IPS-NIHi11 (cell line): Measurements from ENCODE around the gene UBE2J2.

Experiments used
- DNase-seq: peaks from one replicate; pipeline ENCODE4 v3.0.0; 2012; ENCODE audit warnings: mixed read lengths, low spot score

Gene UBE2J2

DNA sequence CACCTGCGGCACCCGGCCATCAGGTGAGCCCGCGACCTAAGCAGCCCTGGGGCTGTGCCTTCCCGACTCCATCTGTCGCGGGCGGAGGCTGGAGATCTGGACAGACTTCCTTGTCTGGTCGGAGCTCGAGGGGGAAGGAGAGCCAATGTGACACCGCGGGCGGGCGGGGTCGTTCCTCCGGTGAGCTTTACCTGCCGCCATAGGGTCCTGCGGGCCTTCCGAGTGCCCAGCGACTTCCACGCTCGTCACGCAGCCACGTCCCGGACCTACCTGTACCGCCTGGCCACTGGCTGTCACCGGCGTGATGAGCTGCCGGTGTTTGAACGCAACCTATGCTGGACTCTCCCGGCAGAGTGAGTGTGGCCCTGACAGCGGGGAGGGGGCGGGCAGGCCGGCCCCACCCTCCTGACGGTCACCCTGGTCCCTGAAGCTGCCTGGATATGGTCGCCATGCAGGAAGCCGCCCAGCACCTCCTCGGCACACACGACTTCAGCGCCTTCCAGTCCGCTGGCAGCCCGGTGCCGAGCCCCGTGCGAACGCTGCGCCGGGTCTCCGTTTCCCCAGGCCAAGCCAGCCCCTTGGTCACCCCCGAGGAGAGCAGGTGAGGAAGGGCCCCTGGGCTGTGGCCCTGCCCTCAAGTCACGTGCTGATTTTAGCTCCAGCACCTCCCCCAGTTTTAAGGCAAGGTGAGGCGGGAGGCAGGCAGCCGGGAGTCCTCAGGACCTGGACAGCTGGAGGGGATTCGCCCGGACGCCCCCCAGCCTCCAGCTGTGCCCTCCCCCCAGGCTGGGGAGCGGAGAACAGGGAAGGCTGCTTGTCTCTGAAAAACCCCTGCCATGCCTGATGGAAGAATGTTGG, 35.8 kb upstream of the UBE2J2 start:
- peak; percentile 30 for DNase-seq

DNA sequence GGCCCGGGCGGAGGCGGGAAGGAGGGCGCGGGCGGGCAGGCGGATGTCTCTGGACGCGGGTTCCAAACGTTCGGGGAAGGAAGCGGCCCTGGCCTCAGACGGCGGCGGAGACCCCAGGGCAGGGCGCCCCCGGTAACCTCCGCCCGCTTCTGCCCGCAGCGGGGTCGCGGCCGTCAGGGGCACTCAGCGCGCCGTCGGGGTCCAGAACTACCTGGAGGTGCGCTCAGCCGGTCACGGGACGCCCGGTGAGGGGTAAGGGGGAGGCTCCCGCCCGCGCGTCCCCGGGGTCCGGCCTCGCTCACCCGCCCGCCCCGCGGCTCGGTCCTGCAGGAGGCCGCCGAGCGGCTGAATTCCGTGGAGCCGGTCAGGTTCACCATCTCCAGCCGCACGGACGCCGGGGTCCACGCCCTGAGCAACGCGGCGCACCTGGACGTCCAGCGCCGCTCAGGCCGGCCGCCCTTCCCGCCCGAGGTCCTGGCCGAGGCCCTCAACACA, 35.1 kb upstream of the UBE2J2 start:
- DNase-seq, result no peak

DNA sequence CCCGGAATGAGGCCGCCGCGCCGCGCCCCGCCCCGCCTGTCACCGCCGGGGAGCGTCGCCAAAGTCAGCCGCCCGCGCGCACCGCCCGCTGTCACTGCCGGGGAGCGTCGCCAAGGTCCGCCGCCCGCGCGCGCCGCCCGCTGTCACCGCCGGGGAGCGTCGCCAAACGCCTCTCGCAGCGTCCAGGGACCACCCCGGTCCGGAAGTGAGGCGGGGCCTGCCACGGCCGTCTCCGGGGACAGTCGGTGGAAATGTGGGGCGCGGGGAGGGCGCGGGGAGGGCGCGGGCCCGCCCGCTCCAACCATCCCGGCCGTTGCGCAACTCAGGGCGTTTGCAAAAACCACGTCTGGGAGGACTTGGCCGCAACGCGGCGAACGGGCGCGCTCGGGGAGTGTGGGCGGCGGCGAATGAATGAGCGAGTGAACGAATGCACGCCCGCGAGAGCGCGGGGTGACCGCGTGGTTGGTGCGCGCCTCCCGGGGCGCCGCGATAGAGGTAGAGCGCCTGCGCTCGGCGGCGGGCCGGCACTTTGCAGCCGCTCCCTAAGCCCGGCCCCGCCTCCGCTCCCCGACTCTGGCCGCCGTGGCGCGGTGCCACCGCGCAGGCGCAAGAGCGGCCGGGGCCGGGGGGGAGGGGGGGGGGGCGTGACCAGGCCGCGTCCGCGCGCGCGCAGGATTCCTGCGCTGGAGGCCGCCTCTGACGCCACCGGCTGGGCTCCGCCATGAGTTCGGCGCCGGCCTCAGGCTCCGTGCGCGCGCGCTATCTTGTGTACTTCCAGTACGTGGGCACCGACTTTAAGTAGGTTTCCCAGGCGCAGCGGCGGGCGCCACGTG, 34.5 kb upstream of the UBE2J2 start, which contains the start of the genes ACAP3 and PUSL1:
Gene ACAP3, minus strand, starts transcription at position 8 of the 833 bp plus-strand sequence. CDS start 115 bp downstream, outside the sequence.
Gene PUSL1, plus strand, starts transcription at position 675 of the 833 bp plus-strand sequence. Its CDS starts 47 bp downstream, at position 722.
- peak; percentile 94 for DNase-seq

DNA sequence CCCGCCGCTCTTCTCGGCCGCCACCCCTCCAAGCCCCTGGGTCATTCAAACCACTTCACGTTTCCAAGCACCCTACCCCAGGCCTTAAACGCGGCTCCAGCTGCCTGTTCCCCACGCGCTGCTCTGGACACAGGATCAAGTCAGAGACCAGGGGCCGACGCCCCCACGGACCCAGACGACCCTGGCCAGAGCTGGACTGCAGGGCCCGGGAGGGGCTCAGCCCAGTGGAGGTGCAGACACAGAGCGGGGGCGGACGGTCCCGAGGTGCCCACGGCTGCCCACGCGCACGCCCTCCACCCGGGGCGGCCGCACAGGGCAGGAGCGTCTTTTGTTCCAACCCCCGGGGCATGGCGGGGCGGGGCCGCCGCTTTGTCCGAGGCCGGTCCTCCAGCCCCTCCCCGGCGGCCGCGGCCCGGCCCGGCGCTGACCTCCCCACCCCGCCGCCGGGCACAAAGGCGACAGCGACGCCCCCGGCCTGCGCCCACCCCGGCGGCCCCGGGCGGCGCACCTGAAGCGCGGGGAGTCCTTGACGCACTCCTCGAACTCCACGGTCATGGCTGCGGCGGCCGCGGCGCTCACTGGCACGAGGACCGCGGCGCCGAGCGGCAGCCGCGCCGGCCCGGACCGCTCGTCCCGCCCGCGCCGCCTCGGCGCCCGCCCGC, 33.7 kb upstream of the UBE2J2 start:
- DNase-seq, result no peak

DNA sequence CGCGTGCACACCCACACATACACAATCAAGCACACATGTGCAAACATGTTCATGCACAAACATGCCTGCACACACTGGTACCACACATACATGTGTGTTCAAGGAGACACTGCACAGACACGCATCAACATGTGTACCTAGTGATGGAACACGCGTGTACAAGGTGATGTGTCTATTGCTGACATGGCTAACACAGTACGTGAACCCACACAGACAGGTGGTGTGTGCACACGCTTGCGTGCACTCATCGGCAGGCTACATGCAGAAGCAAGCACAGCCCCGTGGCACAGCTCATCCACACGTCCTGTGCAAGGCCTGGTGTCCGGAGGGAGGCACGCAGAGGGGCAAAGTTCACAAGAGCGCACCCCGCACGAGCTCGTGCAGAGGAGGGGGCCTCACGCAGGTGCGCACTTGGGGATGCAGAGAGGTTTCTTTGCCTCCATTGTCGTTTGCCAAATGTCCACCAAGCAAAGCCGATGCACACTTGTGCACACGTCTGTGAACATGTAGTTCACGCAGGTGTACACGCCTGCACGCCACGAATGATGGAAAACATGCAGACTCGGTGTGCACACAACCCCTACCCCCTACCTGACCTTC, 33.1 kb upstream of the UBE2J2 start:
- no peak for DNase-seq

DNA sequence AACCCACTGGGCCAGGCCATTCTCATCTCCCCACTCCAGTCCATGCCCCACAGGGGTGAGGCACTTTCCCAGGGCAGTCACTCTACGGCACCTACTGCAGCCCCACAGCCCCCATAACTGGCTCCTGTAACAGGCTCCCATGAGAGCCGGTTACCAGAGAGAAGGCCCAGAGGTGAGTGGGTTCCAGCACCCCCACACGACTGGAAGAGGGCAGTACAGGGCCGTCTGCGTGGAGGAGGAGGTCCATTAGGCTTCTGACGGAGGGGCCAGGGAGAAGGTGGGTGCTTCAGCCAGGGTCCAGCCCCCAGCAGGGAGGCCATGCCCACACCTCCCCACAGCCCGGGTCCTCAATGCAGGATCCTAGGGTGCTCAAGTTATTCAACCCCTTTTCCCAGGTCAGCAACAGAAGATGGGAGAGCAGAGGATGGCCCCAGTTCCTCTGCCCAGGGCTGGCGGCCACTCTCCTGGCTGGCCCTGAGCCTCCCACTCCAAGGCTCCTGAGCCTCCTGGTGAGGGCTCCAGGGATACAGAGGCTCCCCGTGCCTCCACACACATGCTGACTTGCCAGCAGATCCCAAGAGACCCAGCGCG, 32.5 kb upstream of the UBE2J2 start:
- peak; percentile 29 for DNase-seq

DNA sequence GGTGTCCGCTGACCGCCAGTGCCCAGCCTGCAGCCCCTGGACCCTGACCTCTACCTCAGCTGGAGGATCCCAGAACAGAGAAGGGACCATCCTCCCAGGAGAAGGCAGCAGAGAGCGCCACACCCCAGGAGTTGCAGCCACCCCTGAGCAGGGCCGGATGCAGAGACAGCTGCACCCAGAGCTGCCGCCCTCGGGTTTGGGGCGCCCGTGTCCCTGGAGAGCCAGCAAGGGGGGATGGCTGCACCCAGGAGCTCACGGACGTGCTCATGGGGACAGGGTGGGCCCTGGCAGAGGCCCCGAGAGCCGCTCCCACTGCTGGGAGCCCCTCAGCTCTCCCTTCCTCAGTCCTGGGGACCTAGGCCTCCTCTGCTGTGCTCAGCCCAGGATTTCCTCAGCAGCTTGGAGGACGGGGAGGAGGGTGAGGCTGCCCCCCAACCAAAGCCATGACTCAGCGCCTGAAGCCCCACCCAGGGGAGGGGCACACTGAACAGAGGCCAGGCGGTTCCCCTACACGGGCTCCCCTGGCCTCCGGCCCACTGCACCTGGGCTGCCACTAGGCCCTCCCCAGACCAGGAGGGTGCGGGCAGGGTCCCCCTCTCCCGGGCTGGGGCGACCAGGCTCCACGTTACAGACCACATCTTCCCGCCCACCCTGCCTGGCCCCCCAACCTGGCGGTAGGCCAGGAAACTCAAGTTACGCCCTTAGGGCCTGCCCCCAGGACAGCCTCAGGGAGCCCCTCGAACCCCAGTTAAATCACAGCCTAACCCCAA, 31.8 kb upstream of the UBE2J2 start:
- no peak for DNase-seq

DNA sequence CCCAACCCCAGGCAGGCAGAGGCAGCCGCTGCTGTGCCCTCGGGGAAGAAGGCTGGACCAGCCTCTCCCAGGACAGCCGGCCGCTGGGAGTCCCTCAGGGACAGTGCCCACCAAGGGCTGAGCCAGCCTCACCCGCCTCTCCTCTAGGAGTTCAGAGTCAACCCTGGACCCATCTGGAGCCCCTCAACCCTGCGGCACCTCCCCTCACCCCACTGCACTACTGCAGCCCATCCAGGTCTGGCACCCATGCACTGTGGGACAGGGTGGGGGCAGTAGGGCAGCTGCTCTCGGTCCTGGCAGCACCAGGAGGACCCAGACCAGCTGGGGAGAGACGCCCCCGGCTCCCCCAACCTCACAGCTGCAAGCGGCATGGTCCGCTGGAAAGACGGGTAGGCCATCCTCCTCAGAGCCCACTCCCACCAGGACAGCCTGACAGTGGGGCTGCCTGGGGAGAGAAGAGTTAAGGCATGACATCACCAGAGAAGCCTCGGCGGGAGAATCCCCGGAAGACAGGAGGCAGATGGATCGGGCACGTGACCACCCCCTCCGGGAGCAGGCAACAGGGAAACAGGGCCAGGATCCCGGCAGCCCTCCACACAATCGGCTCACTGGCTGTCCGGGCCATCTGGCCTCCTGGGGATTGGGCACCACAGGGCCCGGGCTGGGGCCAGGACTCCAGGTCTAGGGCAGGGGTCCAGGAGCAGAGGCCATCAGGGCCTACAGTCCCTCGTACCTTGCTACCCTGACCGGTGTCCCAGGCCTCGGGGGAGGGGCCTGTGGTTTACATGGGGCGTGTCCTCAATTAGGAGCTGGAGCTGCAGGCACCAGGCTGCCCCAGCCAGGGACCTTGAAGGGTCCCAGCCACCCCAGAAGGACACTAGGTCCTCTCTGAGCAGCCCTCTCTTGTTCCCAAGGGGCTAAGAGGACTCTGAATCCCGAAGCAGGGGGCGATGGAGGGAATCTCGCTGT, 31.0 kb upstream of the UBE2J2 start:
- no peak for DNase-seq

DNA sequence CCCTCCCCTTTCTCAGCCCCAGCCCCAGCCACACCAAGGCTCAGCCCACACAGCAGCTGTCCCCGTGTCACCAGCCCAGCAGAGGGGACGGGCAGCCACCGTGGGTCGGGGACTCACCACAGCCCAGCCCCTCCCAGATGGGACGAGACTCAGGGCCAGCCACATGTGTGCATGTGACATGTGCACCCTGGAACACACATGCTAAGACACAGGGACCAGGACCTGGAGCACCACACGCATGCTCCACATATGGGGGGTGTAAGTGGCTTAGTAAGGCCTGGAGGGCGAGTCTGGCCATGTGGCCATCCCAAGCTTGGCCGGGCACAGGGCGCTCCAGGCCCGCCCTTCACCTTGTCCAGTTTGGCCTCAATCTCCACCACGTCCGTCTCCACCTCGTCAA, 30.1 kb upstream of the UBE2J2 start:
- no peak for DNase-seq

DNA sequence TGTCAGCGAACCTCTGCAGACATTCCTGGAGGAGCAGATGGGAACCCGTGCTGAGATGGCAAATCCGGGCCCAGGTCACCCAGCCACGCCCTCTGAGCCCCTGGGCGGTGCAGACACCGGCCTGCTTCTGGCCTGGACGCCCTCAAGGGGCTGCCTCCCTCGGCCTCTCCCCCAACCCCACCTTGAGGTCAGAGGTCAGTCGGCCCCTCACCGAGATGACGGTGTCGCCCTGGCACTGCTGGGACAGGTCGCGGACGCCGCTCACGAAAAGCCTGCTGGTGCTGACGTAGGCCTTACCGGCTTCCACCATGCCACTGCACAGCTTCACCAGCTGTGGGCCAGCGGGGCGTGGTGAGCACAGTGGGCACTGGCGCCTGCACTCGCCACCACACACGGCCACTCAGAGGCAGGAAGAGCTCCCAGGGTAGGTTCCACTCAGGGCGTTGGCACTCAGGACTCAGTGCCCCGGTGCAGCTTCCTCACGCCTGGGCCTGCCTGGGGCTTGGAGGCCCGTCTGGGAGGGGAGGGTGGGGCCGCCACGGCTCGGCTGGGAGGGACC, 29.4 kb upstream of the UBE2J2 start:
- DNase-seq, result no peak

DNA sequence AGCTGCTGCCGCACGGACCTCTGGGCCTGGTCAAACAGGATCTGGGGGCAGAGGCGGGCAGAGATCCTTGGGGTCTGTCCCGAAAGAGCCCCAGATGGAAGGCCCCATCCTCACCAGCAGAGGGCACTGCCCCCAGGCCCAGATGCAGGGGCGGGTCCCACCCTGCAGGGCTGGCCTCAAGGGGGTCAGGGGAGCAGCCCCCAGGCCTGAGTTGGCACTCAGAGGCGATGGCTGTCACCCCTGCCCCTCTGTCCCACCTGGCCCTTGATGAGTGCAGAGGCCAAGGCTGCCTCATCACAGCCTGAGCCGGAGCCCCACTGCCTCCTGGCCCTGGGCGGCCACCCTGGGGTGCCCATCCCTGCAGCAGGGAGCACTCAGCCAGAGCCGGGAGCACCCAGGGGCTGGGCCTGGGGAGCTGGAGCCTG, 28.4 kb upstream of the UBE2J2 start:
- DNase-seq, result peak; percentile 51

DNA sequence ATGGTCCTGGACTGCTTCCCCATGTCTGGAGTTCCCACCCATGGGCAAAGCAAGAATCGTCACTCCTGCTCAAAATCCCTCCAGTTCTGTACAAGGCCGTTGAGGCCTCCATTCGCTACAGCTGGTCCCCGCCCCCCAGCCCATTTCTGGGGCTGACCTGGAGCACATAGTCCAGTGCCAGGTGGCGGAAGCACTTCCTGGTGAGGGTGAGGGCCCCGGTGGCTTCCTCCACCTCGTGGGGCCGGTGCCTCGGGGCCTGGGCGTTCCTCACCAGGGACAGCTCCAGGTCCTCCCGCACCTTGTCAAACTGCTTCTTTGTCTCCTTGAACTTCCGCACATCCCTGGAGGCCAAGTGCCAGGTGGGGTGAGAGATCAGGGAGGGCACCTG, 26.7 kb upstream of the UBE2J2 start:
- DNase-seq, result no peak

DNA sequence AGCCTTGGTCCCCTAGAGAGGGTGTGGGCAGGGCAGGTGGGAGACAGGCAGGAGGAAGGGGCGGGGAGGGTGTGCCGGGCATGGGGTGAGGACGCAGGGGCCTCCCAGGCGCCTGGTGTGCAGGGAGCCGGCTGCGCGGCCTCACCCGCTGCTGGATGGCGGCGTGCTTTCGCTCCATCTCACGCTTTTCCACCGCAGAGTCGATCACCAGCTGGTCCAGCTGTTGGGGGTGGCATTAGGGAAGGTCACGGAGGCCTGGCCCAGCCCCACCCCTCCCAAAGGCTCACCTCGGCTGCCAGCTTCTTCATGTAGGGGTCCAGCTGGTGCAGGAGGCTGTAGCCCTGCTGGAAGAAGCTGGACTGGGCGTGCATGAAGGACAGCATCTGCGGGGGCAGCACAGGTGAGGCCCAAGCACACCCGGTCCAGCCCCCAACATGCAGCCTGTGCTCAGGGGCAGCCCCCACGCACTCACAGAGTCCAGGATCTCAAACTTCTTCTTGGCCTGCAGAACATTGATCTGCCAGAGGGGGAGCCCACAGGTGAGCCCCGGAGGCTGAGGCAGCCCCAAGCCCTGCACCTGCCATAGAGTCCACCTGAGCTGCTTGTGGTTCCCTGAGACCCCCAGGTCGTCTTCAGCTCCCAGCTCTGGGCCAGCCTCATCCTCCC, 26.2 kb upstream of the UBE2J2 start:
- peak; percentile 44 for DNase-seq

DNA sequence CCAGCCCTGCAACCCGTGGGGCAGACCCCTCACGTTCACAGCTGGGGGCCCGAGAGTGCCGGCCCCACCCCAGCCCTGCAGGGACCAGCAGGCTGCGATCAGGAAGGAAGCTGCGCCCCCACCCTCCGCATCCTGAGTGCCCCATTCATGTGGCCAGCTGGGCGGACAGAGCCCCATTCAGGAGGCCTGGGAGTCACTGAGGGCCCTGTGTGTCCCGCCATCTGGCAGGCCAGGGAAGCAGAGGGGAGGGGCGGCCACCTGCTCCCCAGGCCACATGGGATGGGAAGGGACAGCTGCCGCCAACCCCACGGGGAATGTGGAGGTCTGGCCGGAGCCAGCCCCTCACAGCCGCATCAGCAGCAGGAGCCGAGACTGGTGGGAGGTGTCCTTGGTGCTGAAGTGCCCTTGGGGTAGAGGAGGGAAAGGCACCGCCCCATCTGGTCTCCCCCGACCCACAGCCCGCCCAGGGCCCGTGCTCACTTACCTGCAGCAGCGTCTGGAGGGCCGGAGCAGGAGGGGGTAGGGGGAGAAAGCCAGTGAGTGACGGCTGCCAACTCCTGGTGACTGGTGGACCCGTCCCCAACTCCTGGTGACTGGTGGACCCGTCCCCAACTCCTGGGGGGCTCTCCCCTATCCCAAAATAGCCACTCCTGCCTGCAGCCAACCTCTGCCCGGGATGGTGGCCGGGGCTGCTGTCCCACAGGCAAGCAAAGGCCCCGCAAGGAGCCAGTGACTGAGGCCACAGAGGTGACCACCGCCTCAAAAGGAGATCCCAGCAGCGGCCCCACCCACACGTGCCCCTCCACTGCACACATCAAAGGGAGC, 25.4 kb upstream of the UBE2J2 start:
- peak; percentile 85 for DNase-seq

DNA sequence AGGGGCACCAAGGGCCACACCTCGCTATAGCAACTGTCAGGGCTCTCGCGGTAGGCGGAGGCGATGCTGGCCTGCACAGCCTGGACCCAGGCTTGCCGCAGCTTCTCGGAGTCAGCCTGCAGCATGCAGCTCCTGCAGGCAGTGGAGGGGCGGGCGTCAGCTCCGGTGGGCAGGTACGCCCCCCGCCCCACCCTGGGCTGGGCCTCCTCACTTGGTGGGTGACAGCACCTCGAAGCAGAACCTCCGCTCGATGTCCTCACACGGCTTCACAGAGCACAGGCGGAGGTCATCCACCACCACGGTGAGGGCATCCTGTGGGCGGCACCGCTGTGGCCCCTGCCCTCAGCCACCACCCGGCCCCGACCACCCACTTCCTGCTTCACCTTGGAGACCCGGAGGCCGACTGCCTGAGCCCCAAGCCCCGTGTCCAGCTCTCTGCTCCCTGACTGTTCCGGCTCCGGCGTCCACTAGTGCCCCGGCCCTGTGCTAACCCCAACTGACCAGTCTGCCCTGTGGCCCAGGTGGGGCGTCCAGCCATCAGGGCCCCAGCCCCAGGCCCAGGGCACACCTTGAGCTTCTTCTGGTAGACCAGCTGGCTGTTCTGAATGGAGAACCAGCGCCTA, 24.3 kb upstream of the UBE2J2 start:
- DNase-seq, result no peak

DNA sequence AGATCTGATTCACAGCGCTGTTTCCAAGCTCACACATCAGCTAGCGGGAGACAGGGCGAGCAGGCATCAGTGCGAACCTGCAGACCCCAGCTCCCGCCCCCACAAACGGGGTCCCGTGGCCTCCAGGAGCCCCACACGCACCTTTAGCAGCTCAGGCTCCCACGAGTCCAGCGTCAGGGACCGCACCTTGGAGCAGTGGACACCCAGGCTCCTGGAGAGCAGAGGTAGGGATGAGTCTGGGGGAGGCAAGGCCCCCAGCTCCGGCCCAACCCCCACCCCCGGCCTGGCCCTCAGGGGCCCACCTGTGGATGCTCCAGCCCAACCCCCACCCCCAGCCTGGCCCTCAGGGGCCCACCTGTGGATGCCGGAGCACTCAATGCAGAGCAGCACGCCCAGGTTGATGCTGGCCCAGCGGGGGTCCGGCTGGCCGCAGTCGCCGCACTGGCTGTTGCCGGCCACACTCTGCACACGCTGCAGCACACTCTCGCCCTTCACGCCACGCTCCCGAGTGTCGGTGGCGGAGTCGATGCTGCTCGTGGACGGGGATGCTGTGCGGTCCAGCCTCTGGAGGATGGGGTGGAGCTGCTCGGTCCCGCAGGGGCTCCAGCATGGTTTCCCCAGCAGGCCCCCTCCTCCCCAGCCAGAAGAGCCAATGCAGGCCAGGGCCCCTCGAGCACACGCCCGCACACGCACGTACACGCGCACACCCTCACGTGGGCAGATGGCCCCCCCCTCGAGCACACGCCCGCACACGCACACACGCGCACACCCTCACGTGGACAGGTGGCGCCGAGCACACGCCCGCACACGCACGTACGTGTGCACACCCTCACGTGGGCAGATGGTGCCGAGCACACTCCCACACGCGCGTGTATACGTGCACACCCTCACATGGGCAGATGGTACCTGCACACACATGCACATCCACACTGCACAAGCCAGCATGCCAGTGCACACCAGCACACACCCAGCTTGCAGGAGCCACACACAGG, 22.7 kb upstream of the UBE2J2 start:
- no peak for DNase-seq
